Measurements from ENCODE around the gene RHBDD2.
A peak's percentile ranks its signal among the peaks of the same experiment; 100 is the strongest.
"Not testable (repeated sequence)": the region's sequence is repeated elsewhere in the genome, so short reads cannot be mapped to it uniquely, and the experiment has no call there.

Gene RHBDD2

GRCh38 chr7:75866489-75867389 lies 12.1 kb upstream of the RHBDD2 start:
- peak; percentile 72 for DNase-seq (ENCODE audit: low read depth, low spot score)

- DNase-seq (ENCODE audit: low read depth, low spot score) = no peak
Observed at GRCh38 chr7:75867390-75867717, 11.5 kb upstream of the RHBDD2 start.

DNA sequence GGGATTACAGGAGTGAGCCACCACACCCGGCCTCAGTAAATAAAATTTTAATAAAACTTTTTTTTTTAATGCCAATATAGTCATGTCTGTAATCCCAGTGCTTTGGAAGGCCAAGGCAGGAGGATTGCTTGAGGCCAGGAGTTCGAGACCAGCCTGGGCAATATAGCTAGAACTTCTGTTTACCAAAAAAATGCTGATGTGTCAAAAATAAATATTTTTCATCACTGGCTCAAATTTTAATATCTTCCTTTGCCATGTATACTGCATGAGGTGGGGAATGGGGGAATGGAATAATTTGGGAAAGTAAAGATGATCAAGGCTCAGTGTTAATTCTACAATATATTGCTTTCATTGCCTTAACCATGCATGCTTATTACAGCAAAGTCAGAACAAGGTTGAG lies 10.7 kb upstream of the RHBDD2 start:
- no peak for DNase-seq (ENCODE audit: low read depth, low spot score)

DNA sequence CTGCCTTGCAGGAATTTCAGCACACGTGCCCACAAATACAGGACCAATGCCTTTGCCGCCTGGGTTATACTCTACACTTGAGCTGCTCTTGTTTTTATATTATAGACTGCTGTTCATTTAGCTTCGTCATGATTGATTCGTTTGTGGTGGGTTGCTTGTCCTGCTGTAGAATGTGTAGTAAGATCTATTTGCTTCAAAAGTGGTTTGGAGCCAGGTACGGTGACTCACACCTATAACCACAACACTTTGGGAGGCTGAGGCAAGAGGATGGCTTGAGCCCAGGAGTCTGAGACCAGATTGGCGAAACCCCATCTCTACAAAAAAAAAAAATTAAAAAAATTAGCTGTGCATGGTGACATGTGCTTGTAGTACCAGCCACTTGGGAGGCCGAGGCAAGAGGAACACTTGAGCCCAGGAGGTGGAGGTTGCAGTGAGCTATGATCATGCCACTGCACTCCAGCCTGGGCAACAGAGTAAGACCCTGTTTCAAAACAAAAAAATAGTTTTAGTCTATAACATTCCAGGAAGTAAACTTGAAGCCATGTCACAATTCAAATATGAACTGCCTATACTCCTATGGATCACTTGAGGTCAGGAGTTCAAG lies 9.0 kb upstream of the RHBDD2 start:
- peak; percentile 38 for DNase-seq (ENCODE audit: low read depth, low spot score)

DNA sequence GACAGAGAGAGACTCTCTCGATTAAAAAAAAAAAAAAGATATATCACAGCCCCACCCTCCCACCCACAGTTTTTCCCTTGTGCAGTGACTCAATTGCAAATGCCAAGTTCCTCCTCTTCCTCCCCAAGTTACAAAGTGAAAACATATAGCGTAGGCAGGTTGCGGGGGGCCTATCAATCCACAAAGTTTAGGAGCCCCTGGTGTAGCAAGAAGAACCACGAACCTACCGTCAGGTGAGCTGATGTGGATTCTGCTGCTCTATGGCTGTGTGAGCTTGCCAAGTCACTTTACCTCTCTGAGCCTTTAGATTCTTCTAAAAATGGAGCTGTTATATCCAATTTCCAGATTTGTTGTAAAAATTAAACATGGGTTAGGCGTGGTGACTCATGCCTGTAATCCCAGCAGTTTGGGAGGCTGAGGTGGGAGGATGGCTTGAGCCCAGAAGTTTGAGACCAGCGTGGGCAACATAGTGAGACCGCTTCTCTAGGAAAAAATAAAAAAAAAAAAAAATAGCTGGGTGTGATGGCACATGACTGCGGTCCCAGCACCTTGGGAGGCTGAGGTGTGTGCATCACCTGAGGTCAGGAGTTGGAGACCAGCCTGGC lies 8.2 kb upstream of the RHBDD2 start:
- DNase-seq (ENCODE audit: low read depth, low spot score) = no peak

- no peak for DNase-seq (ENCODE audit: low read depth, low spot score)
Observed at GRCh38 chr7:75872073-75872782, 6.6 kb upstream of the RHBDD2 start.

GRCh38 chr7:75874180-75874579 lies 4.7 kb upstream of the RHBDD2 start:
- DNase-seq (ENCODE audit: low read depth, low spot score) = not testable (repeated sequence)

GRCh38 chr7:75875113-75876080 lies 3.4 kb upstream of the RHBDD2 start:
- no peak for DNase-seq (ENCODE audit: low read depth, low spot score)

DNA sequence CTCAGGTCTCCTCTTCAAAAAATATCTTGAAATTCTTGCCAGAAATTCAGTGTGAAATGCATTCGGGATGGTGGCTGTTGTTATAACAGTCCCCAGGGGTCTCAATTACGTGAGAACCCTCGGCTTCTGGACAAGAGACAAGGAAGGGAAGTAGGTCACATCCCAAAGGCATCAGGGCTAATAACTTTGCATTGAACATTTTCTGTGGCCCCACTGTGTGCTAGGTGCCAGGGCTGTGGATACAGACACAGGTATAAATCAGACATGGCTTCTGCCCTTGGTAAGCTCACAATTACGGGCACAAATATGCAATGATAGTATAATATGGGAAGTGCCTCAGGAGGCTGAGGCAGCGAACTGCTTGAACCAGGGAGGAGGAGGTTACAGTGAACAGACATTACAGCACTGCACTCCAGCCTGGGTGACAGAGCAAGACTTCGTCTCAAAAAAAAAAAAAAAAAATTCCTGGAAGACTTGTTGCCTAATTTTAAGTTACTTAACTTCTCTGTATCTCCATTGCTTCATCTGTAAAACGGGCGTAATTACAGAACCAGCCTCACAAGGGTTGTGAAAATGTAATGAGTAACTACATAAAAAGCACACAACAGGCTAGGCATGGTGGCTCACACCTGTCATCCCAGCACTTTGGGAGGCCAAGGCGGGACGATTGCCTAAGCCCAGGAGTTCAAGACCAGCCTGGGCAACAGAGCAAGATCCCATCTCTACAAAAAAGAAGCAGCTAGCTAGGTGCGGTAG lies 2.5 kb upstream of the RHBDD2 start:
- DNase-seq (ENCODE audit: low read depth, low spot score) = no peak

GRCh38 chr7:75878312-75878768 lies 494 bp upstream of the RHBDD2 start:
- no peak for DNase-seq (ENCODE audit: low read depth, low spot score)

GRCh38 chr7:75879771-75880184 lies 944 bp downstream of the RHBDD2 start:
- DNase-seq (ENCODE audit: low read depth, low spot score) = peak; percentile 52

DNA sequence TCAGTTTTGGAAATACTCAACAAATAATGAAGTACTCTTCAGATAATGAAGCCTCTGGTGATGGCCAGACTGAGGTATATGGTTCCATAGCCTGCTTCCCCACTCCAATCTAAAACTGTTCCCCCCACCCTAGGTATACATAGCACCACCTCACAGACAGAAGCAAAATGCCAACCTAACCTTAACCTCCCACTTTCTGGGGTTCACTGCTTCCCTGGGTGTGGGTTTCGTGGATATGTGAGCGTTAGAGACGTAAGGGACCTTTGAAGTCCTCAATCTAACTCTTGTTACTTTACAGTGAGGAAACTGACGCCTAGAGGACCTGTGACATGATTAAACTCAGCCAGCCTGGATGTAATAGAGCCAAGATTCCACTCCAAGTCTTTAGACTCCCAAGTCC lies 1.4 kb downstream of the RHBDD2 start:
- no peak for DNase-seq (ENCODE audit: low read depth, low spot score)

DNA sequence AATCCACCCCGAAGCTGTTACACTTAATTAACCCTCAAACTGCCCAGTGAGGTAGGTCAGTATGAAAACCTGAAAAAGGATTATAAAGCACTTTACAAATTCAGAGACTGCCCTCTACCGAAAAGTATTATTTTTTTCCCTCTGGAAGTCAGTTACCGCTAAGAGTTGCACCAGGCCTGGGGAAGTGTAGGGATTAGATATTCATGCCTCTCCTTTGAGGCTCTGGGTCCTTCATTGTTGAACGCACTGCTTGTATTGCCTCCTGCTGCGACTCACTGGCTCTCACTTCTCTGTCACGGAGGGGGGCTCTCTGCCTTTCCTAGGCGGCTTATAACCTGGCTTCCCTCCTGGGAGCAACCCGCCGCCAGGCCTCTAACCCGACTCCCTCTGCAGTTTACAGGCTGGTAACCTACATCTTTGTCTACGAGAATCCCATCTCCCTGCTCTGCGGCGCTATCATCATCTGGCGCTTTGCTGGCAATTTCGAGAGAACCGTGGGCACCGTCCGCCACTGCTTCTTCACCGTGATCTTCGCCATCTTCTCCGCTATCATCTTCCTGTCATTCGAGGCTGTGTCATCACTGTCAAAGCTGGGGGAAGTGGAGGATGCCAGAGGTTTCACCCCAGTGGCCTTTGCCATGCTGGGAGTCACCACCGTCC lies 2.7 kb downstream of the RHBDD2 start:
- peak; percentile 48 for DNase-seq (ENCODE audit: low read depth, low spot score)

GRCh38 chr7:75883265-75883824 lies 4.5 kb downstream of the RHBDD2 start:
- DNase-seq (ENCODE audit: low read depth, low spot score) = not testable (repeated sequence)

DNA sequence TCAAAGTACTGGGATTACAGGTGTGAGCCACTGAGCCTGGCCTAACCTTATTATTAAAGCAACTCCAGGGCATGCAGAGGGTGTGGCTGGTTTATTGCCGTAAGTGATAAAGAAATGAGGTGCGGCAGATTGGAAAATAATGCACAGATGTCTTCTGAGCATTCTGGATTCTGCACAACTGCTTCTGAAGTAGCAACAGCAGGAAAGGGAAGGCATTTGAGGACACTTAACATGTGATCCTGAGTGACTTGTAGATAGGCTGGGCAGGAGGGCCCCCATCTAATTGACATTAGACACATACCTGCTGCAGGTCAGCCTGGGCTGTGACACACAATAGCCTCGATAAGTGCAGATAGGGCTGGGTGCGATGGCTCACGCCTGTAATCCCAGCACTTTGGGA lies 5.6 kb downstream of the RHBDD2 start:
- no peak for DNase-seq (ENCODE audit: low read depth, low spot score)

DNA sequence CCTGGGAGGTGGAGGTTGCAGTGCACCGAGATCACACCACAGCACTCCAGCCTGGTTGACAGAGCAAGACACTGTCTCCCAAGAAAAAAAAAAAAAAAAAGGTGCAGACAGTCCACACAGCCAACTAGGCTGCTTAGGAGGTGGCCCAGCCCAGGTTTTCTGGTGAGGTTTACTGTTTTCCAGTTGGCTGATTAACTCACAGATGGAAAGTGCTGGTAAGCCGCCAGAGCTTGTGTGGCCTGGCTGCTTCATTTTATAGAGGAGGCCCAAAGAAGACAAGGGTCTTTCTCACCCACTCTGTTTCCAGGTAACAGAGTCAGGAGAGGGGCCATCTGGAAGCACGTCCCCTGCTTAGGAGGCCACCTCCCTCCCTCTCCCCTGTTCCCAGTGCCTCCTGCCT lies 6.2 kb downstream of the RHBDD2 start:
- peak; percentile 42 for DNase-seq (ENCODE audit: low read depth, low spot score)

DNA sequence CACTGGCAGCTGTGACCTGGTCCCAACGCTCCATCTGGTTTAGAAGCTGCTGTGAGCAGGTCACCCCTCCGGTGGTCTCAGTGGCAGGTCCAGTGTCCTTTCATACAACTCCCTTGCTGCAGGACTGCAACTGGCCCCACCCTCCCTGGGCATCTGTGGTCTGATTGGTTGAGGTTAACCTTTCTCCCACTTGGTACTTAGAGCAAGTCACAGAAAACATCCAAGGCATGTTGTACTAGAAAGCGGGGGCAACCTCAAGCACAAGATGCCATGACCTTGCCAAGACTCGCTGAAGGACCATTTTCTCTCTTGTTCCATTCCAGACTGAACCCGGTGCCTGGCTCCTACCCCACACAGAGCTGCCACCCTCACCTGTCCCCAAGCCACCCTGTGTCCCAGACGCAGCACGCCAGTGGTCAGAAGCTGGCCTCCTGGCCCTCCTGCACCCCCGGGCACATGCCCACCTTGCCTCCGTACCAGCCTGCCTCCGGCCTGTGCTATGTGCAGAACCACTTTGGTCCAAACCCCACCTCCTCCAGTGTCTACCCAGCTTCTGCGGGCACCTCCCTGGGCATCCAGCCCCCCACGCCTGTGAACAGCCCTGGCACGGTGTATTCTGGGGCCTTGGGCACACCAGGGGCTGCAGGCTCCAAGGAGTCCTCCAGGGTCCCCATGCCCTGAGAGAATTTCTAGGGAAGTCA lies 9.0 kb downstream of the RHBDD2 start:
- DNase-seq (ENCODE audit: low read depth, low spot score) = no peak

DNA sequence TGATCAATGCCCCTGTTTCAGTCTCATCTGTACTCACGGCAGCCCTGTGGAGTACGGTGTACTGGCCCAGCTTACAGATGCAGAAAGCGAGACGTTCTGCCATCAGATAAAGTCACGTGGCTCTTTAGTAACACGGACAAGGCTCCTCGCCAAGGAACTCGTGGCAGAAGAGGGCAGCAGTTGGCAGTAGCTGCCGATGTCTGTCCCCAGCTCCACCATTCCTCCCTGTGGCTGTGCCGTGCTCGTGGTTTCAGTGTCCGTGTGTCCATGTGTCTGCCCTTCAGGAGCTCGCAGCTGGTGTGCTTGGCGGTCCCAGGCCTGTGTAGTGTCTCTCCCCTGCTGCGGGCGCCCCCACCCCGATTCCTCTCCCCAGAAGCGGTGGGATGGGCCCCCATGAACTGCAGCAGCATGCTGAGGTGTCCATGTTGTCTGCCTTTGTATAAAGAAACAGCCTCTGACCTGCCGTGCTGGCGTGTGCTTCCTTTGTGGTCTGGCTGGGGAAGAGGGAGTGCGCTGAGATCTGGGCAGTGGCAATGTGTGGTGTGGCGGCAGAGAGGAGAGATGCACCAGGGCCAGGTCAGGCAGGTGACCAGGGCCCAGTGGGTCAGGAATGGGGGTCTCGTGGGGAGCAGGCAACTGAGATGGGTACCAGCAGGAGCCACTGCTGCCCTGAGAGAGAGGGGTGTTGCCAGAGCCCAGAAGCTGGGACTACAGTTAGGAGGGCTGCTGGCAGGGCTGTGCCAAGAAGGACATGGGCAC lies 9.8 kb downstream of the RHBDD2 start:
- DNase-seq (ENCODE audit: low read depth, low spot score) = peak; percentile 33

Data from astrocyte of the hippocampus (primary cell).